Keratinocyte (primary cell): Measurements from ENCODE around the gene CC2D1A. TPM values are rescaled to one million over a fixed set of nuclear protein-coding genes. Genes with fewer than 3 reads are reported as not detected.

Experiments
- DNase-seq: peaks from one replicate; pipeline ENCODE4 v3.0.0-alpha.2; 2011; ENCODE audit warnings: low read depth, missing footprints, low spot score
- FAIRE-seq: peaks from 2 replicates; lab custom pipeline; 2011; peaks lifted over from hg19 to GRCh38; lab: Jason Lieb, UNC
- H2AFZ ChIP-seq: 2 replicates; pipeline ENCODE4 v1.6.0; 2012; ENCODE audit warnings: low read length, control low read depth, inconsistent platforms; ENCODE audit not compliant: control insufficient read depth
- H3K27ac ChIP-seq: 2 replicates; pipeline ENCODE4 v1.5.1; 2011; ENCODE audit warnings: low read length; ENCODE audit not compliant: control insufficient read depth, insufficient read depth
- H3K27me3 ChIP-seq: 3 replicates; pipeline ENCODE4 v1.6.0; 2011; ENCODE audit warnings: low read length; ENCODE audit not compliant: control insufficient read depth, insufficient read depth; ENCODE audit errors: extremely low read depth
- H3K36me3 ChIP-seq, 2 experiments: 2 replicates in 1 of 2; 3 replicates in 1 of 2; pipeline ENCODE4 v1.5.1; 2011; ENCODE audit warnings: low read length in 2 of 2, mild to moderate bottlenecking in 1 of 2; ENCODE audit not compliant: control insufficient read depth in 2 of 2, insufficient read depth in 2 of 2; ENCODE audit errors: extremely low read depth in 1 of 2
- H3K4me1 ChIP-seq: 3 replicates; pipeline ENCODE4 v1.5.1; 2011; ENCODE audit warnings: low read length; ENCODE audit not compliant: control insufficient read depth, insufficient read depth; ENCODE audit errors: extremely low read depth
- H3K4me2 ChIP-seq: 3 replicates; pipeline ENCODE4 v1.6.0; 2011; ENCODE audit warnings: low read depth, low read length; ENCODE audit not compliant: control insufficient read depth, insufficient read depth; ENCODE audit errors: extremely low read depth
- H3K4me3 ChIP-seq, 3 experiments: fragments of 200-600 bp in 1 of 3; sonication (generic) in 1 of 3; 2 replicates in 2 of 3; 3 replicates in 1 of 3; pipeline ENCODE4 v1.5.1; 2011 to 2016; ENCODE audit warnings: low read length in 3 of 3, mild to moderate bottlenecking in 3 of 3, control low read depth in 2 of 3, inconsistent platforms in 1 of 3, low read depth in 1 of 3, mixed read lengths in 1 of 3, mixed run types in 1 of 3, moderate library complexity in 1 of 3; ENCODE audit not compliant: control insufficient read depth in 2 of 3, insufficient read depth in 2 of 3; ENCODE audit errors: extremely low read depth in 1 of 3
- H3K79me2 ChIP-seq: 2 replicates; pipeline ENCODE4 v1.6.0; 2012; ENCODE audit warnings: low read length; ENCODE audit not compliant: control insufficient read depth, insufficient read depth
- H3K9ac ChIP-seq: 3 replicates; pipeline ENCODE4 v1.6.0; 2011; ENCODE audit warnings: low read length; ENCODE audit not compliant: control insufficient read depth, insufficient read depth; ENCODE audit errors: extremely low read depth
- H3K9me1 ChIP-seq: 3 replicates; pipeline ENCODE4 v1.6.0; 2011; ENCODE audit warnings: low read length; ENCODE audit not compliant: control insufficient read depth, insufficient read depth; ENCODE audit errors: extremely low read depth
- H3K9me3 ChIP-seq: 2 replicates; pipeline ENCODE4 v1.5.1; 2012; ENCODE audit warnings: low read depth, low read length; ENCODE audit not compliant: control insufficient read depth
- H4K20me1 ChIP-seq: 3 replicates; pipeline ENCODE4 v1.6.0; 2011; ENCODE audit warnings: low read length; ENCODE audit not compliant: control insufficient read depth, insufficient read depth; ENCODE audit errors: extremely low read depth
- CTCF ChIP-seq, 3 experiments: IDR thresholded peaks in 1 of 3; conservative IDR thresholded peaks in 1 of 3; optimal IDR thresholded peaks in 1 of 3; 2 replicates in 2 of 3; 3 replicates in 1 of 3; pipeline versions ENCODE3 to v1.5.1; 2011; ENCODE audit warnings: low read length in 3 of 3, mild to moderate bottlenecking in 3 of 3, moderate library complexity in 2 of 3, control low read depth in 1 of 3, inconsistent platforms in 1 of 3; ENCODE audit not compliant: insufficient read depth in 2 of 3; ENCODE audit errors: extremely low read depth in 1 of 3
- EZH2 ChIP-seq: IDR thresholded peaks from one replicate; pipeline ENCODE4 v1.6.1; 2012; ENCODE audit warnings: inconsistent platforms, mild to moderate bottlenecking, low read length, moderate library complexity
- dilution Hi-C: fragments of 300-500 bp; cut with MboI; formaldehyde crosslinking; loops from one replicate; pipeline ENCODE4 v1.7.0; 2020; ENCODE audit warnings: low sequenced_read_pairs; ENCODE audit not compliant: extremely low pct_ligation_motif_present
- polyA plus RNA-seq, 5 experiments: library from polyadenylated mRNA; depleted of rRNA in 3 of 5; stranded (reverse) in 3 of 5; stranded (forward) in 1 of 5; unstranded in 1 of 5; fragments of >200 nt; gene quantifications; 1 replicate in 1 of 5; 2 replicates in 3 of 5; 3 replicates in 1 of 5; pipeline versions ENCODE4 v1.2.1 to v1.2.3, GENCODE V29; 2011 to 2012; ENCODE audit warnings: missing spikeins in 2 of 5, low read depth in 1 of 5, low replicate concordance in 1 of 5

The CC2D1A gene
- polyA plus RNA-seq, 1 donor (not counting 4 experiments of a cell fraction or from before 2014, with no cell fraction given) = 11.2 TPM

- H3K9ac ChIP-seq = peak overlapping the region; percentile 93
- FAIRE-seq = no peak
- no peaks in the 10 kb centered on the region for H3K36me3 ChIP-seq
- peak overlapping the region; percentile 9 for H2AFZ ChIP-seq
- H3K9me3 ChIP-seq = no peaks in the 10 kb centered on the region
- dilution Hi-C loops = no loop called here
- H3K79me2 ChIP-seq = no peaks in the 10 kb centered on the region
- H3K27me3 ChIP-seq = peaks cover 14% of the 10 kb centered on the region
- H3K27ac ChIP-seq = peak overlapping the region; percentile 96
- no peak for TF ChIP-seq EZH2
- no peak for TF ChIP-seq CTCF (optimal IDR thresholded peaks at IDR 0.05 in 1 of 3, IDR thresholded peaks at IDR 0.05 in 1 of 3, conservative IDR thresholded peaks at IDR 0.05 in 1 of 3; ENCODE audit: extremely low read depth in 1 of 3, insufficient read depth in 2 of 3, low read length in 3 of 3)
- H3K9me1 ChIP-seq = no peaks in the 10 kb centered on the region
- DNase-seq = no peak
- H3K4me3 ChIP-seq = peak overlapping the region in 2 of 3 experiments; percentile 69 to 81
- H3K4me2 ChIP-seq = peak overlapping the region; percentile 96
- peaks cover 18% of the 10 kb centered on the region for H3K4me1 ChIP-seq
- no peaks in the 10 kb centered on the region for H4K20me1 ChIP-seq
These were observed 44.6 kb upstream of the CC2D1A start for GRCh38 chr19:13861392-13861713.

- DNase-seq = no peak
These were observed 44.1 kb upstream of the CC2D1A start for GRCh38 chr19:13861714-13862531.

More at GRCh38 chr19:13861714-13862531, 44.1 kb upstream of the CC2D1A start:
- Histone ChIP-seq H3K36me3 (no peaks in the 10 kb centered on the region), H3K9me1 (no peaks in the 10 kb centered on the region), H3K9me3 (no peaks in the 10 kb centered on the region), H3K4me3 (peak overlapping the region; percentile 27 to 81 (median 69)), H3K27ac (peak overlapping the region; percentile 96), H3K27me3 (peaks cover 18% of the 10 kb centered on the region), H3K4me1 (peaks cover 18% of the 10 kb centered on the region), H2AFZ (peak overlapping the region; percentile 37), H3K4me2 (peak overlapping the region; percentile 96), H3K9ac (peak overlapping the region; percentile 93), H3K79me2 (no peaks in the 10 kb centered on the region), H4K20me1 (no peaks in the 10 kb centered on the region)
- no peak for TF ChIP-seq EZH2
- TF ChIP-seq CTCF (optimal IDR thresholded peaks at IDR 0.05 in 1 of 3, IDR thresholded peaks at IDR 0.05 in 1 of 3, conservative IDR thresholded peaks at IDR 0.05 in 1 of 3; ENCODE audit: extremely low read depth in 1 of 3, insufficient read depth in 2 of 3, low read length in 3 of 3) = peak; percentile 74 to 98 (median 96)
- dilution Hi-C loops = no loop called here
- peak; percentile 56 for FAIRE-seq
